Peyer's patch (tissue), 4 donors: ENCODE data around the gene ZC3H15.

Source experiments
- CTCF ChIP-seq, 6 experiments: fragments of 450-650 bp in 4 of 6; fragments of 200-600 bp in 2 of 6; sonication (generic) in 1 of 6; IDR thresholded peaks; one replicate each; pipeline ENCODE4 v1.5.1; 2017 to 2019; ENCODE audit warnings: antibody characterized with exemption in 6 of 6, mild to moderate bottlenecking in 3 of 6, moderate library complexity in 1 of 6
- POLR2A ChIP-seq, 2 donors: fragments of 450-650 bp; IDR thresholded peaks; one replicate each; pipeline ENCODE4 v1.5.1; 2017; ENCODE audit warnings: antibody characterized with exemption in 2 of 2, mild to moderate bottlenecking in 2 of 2, moderate library complexity in 2 of 2

- TF ChIP-seq POLR2A (IDR thresholded peaks at IDR 0.05) (no peak), CTCF (IDR thresholded peaks at IDR 0.05) (no peak)
Observed at GRCh38 chr2:186542002-186542401, 55.9 kb downstream of the ZC3H15 start.
